ENCODE data around the gene KLHL24.
A peak's percentile ranks its signal among the peaks of the same experiment; 100 is the strongest.

Gene KLHL24

DNA sequence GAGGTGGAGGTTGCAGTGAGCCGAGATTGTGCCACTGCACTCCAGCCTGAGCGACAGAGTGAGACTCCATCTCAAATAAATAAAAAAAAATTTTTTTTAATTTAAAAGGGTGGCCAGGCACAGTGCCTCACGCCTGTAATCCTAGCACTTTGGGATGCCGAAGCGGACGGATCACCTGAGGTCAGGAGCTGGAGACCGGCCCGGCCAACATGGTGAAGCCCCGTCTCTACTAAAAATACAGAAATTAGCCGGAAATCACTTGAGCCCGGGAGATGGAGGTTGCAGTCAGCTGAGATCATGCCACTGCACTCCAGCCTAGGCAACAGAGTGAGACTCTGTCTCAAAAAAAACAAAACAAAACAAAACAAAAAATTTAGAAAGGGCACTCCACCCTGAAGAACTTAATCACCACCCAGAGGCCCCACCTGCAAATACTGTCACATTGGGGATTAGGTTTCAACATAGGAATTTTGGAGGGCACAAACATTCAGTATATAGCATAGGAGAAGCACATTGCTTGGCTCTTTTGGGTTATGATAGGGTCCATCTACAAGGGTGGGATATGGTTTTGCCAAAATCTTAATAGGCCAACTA, 55.1 kb downstream of the KLHL24 start:
- Histone ChIP-seq H3K36me3 (ENCODE audit: control insufficient read depth in 2 of 2, insufficient read depth in 1 of 2, low read length in 2 of 2) (no peaks in the 10 kb centered on the region), H3K27ac (ENCODE audit: extremely low read depth, low read depth, low read length) (no peak overlapping the region), H3K9me3 (ENCODE audit: control insufficient read depth, insufficient read depth, low read depth, low read length) (no peaks in the 10 kb centered on the region), H3K4me1 (ENCODE audit: control insufficient read depth, insufficient read depth, low read length) (no peaks in the 10 kb centered on the region), H3K4me3 (ENCODE audit: low read depth, low read length) (no peak overlapping the region)
- ChIA-PET POLR2A (no interaction called here), CTCF (no interaction called here)
- TF ChIP-seq ZNF157 (tag by site-specific recombination; IDR thresholded peaks at IDR 0.05) (no peak), ZNF776 (tag by site-specific recombination; IDR thresholded peaks at IDR 0.05; ENCODE audit: borderline replicate concordance) (no peak), KLF1 (tag by site-specific recombination; IDR thresholded peaks at IDR 0.05) (peak; percentile 24; the same call in 1 of the 2 replicates), EGR2 (tag by site-specific recombination; IDR thresholded peaks at IDR 0.05; ENCODE audit: low read depth) (no peak), ZNF596 (tag by site-specific recombination; IDR thresholded peaks at IDR 0.05) (no peak), ZNF16 (tag by site-specific recombination; IDR thresholded peaks at IDR 0.05; ENCODE audit: low read depth) (no peak)

DNA sequence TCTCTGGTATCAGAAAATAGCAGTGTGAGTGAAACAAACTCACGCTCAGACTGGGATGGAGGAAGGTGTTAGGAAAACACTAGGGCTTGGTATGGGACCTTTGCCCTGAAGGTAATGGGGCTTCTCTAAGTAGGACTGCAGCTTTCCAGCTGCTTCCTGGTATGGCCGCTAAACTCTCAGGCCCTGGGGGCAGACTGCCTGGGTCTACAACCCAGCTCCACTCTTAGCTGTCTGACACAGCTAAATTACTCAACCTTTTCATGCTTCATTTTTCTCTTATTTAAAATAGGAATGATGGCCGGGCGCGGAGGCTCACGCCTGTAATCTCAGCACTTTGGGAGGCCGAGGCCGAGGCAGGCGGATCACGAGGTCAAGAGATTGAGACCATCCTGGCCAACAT, 57.0 kb downstream of the KLHL24 start:
- Histone ChIP-seq H3K9me3 (ENCODE audit: control insufficient read depth, insufficient read depth, low read depth, low read length) (no peaks in the 10 kb centered on the region), H3K4me1 (ENCODE audit: control insufficient read depth, insufficient read depth, low read length) (no peaks in the 10 kb centered on the region), H3K36me3 (ENCODE audit: control insufficient read depth in 2 of 2, insufficient read depth in 1 of 2, low read length in 2 of 2) (no peaks in the 10 kb centered on the region), H3K27ac (ENCODE audit: extremely low read depth, low read depth, low read length) (no peak overlapping the region), H3K4me3 (ENCODE audit: low read depth, low read length) (no peak overlapping the region)
- no peak for TF ChIP-seq ZNF558 (tag by site-specific recombination; IDR thresholded peaks at IDR 0.05)
- no peak for TF ChIP-seq MZF1 (tag by site-specific recombination; IDR thresholded peaks at IDR 0.05; ENCODE audit: borderline replicate concordance)
- TF ChIP-seq, protein P1, sequence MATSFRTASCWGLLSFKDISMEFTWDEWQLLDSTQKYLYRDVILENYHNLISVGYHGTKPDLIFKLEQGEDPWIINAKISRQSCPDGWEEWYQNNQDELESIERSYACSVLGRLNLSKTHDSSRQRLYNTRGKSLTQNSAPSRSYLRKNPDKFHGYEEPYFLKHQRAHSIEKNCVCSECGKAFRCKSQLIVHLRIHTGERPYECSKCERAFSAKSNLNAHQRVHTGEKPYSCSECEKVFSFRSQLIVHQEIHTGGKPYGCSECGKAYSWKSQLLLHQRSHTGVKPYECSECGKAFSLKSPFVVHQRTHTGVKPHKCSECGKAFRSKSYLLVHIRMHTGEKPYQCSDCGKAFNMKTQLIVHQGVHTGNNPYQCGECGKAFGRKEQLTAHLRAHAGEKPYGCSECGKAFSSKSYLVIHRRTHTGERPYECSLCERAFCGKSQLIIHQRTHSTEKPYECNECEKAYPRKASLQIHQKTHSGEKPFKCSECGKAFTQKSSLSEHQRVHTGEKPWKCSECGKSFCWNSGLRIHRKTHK (tag by site-specific recombination; IDR thresholded peaks at IDR 0.05): no peak
- TF ChIP-seq REPIN1 (tag by site-specific recombination; IDR thresholded peaks at IDR 0.05; ENCODE audit: low read depth): no peak
- TF ChIP-seq ZNF354C (tag by site-specific recombination; IDR thresholded peaks at IDR 0.05; ENCODE audit: borderline replicate concordance, low read depth): no peak
- TF ChIP-seq, protein P2, sequence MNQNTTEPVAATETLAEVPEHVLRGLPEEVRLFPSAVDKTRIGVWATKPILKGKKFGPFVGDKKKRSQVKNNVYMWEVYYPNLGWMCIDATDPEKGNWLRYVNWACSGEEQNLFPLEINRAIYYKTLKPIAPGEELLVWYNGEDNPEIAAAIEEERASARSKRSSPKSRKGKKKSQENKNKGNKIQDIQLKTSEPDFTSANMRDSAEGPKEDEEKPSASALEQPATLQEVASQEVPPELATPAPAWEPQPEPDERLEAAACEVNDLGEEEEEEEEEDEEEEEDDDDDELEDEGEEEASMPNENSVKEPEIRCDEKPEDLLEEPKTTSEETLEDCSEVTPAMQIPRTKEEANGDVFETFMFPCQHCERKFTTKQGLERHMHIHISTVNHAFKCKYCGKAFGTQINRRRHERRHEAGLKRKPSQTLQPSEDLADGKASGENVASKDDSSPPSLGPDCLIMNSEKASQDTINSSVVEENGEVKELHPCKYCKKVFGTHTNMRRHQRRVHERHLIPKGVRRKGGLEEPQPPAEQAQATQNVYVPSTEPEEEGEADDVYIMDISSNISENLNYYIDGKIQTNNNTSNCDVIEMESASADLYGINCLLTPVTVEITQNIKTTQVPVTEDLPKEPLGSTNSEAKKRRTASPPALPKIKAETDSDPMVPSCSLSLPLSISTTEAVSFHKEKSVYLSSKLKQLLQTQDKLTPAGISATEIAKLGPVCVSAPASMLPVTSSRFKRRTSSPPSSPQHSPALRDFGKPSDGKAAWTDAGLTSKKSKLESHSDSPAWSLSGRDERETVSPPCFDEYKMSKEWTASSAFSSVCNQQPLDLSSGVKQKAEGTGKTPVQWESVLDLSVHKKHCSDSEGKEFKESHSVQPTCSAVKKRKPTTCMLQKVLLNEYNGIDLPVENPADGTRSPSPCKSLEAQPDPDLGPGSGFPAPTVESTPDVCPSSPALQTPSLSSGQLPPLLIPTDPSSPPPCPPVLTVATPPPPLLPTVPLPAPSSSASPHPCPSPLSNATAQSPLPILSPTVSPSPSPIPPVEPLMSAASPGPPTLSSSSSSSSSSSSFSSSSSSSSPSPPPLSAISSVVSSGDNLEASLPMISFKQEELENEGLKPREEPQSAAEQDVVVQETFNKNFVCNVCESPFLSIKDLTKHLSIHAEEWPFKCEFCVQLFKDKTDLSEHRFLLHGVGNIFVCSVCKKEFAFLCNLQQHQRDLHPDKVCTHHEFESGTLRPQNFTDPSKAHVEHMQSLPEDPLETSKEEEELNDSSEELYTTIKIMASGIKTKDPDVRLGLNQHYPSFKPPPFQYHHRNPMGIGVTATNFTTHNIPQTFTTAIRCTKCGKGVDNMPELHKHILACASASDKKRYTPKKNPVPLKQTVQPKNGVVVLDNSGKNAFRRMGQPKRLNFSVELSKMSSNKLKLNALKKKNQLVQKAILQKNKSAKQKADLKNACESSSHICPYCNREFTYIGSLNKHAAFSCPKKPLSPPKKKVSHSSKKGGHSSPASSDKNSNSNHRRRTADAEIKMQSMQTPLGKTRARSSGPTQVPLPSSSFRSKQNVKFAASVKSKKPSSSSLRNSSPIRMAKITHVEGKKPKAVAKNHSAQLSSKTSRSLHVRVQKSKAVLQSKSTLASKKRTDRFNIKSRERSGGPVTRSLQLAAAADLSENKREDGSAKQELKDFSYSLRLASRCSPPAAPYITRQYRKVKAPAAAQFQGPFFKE (tag by site-specific recombination; IDR thresholded peaks at IDR 0.05; ENCODE audit: borderline replicate concordance): no peak
- no peak for TF ChIP-seq KLF10 (tag by site-specific recombination; IDR thresholded peaks at IDR 0.05)
- TF ChIP-seq, protein P3, sequence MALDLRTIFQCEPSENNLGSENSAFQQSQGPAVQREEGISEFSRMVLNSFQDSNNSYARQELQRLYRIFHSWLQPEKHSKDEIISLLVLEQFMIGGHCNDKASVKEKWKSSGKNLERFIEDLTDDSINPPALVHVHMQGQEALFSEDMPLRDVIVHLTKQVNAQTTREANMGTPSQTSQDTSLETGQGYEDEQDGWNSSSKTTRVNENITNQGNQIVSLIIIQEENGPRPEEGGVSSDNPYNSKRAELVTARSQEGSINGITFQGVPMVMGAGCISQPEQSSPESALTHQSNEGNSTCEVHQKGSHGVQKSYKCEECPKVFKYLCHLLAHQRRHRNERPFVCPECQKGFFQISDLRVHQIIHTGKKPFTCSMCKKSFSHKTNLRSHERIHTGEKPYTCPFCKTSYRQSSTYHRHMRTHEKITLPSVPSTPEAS (tag by site-specific recombination; IDR thresholded peaks at IDR 0.05): no peak
- TF ChIP-seq ZNF76 (tag by site-specific recombination; IDR thresholded peaks at IDR 0.05; ENCODE audit: borderline replicate concordance, low read depth): no peak
- TF ChIP-seq ZNF10 (tag by site-specific recombination; IDR thresholded peaks at IDR 0.05): no peak
- no peak for TF ChIP-seq SP2 (tag by site-specific recombination; IDR thresholded peaks at IDR 0.05)
- no peak for TF ChIP-seq ZNF121 (tag by site-specific recombination; IDR thresholded peaks at IDR 0.05)
- TF ChIP-seq SCRT2 (tag by site-specific recombination; IDR thresholded peaks at IDR 0.05): no peak
- no peak for TF ChIP-seq ZNF324 (tag by site-specific recombination; IDR thresholded peaks at IDR 0.05)
- TF ChIP-seq ZNF776 (tag by site-specific recombination; IDR thresholded peaks at IDR 0.05; ENCODE audit: borderline replicate concordance): no peak
- TF ChIP-seq, protein P4, sequence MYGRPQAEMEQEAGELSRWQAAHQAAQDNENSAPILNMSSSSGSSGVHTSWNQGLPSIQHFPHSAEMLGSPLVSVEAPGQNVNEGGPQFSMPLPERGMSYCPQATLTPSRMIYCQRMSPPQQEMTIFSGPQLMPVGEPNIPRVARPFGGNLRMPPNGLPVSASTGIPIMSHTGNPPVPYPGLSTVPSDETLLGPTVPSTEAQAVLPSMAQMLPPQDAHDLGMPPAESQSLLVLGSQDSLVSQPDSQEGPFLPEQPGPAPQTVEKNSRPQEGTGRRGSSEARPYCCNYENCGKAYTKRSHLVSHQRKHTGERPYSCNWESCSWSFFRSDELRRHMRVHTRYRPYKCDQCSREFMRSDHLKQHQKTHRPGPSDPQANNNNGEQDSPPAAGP (tag by site-specific recombination; IDR thresholded peaks at IDR 0.05): no peak
- ChIA-PET CTCF (no interaction called here), POLR2A (no interaction called here)

Data from HEK293 (cell line).